Measurements from ENCODE around the gene MDM1. TPM values are rescaled to one million over a fixed set of nuclear protein-coding genes. Genes with fewer than 3 reads are reported as not detected.

Gene MDM1
- total RNA-seq: 8.5 and 10.0 TPM in 2 replicates

GRCh38 chr12:68331869-68332727 lies at the start of gene MDM1:
MDM1 (minus strand) TSS chr12:68332362; CDS start chr12:68332245, 117 bp downstream.

GRCh38 chr12:68253504-68253903 lies 78.7 kb downstream of the MDM1 start, which contains the start of gene IL22:
IL22 (minus strand) TSS chr12:68253604; CDS start chr12:68253448, 156 bp downstream.

Other genes with a start within 250 kb of the MDM1 start
- not detected in 2 replicates for gene IFNG, start 172.6 kb downstream of the MDM1 start, total RNA-seq
- gene IL26, start 106.6 kb downstream of the MDM1 start, total RNA-seq: 0.13 TPM in 1 of 2 replicates, not detected in the other
- gene IL22, start 78.8 kb downstream of the MDM1 start, total RNA-seq: not detected in 2 replicates